ENCODE results near the gene UNC80.

Gene UNC80

GRCh38 chr2:209917154-209917771 is 145.6 kb downstream of the UNC80 start:
- TF ChIP-seq, protein P1, sequence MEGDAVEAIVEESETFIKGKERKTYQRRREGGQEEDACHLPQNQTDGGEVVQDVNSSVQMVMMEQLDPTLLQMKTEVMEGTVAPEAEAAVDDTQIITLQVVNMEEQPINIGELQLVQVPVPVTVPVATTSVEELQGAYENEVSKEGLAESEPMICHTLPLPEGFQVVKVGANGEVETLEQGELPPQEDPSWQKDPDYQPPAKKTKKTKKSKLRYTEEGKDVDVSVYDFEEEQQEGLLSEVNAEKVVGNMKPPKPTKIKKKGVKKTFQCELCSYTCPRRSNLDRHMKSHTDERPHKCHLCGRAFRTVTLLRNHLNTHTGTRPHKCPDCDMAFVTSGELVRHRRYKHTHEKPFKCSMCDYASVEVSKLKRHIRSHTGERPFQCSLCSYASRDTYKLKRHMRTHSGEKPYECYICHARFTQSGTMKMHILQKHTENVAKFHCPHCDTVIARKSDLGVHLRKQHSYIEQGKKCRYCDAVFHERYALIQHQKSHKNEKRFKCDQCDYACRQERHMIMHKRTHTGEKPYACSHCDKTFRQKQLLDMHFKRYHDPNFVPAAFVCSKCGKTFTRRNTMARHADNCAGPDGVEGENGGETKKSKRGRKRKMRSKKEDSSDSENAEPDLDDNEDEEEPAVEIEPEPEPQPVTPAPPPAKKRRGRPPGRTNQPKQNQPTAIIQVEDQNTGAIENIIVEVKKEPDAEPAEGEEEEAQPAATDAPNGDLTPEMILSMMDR (IDR thresholded peaks at IDR 0.05): no peak

GRCh38 chr2:209918251-209918650 is 146.6 kb downstream of the UNC80 start:
- TF ChIP-seq, protein P1 (IDR thresholded peaks at IDR 0.05): no peak

- TF ChIP-seq, protein P1 (IDR thresholded peaks at IDR 0.05): no peak
Observed at GRCh38 chr2:209922116-209922515, 150.5 kb downstream of the UNC80 start.

GRCh38 chr2:209929369-209929768 is 157.7 kb downstream of the UNC80 start:
- TF ChIP-seq, protein P1 (IDR thresholded peaks at IDR 0.05): no peak

GRCh38 chr2:209933499-209934483 is 162.2 kb downstream of the UNC80 start:
- TF ChIP-seq, protein P1 (IDR thresholded peaks at IDR 0.05): peak; percentile 24; the same call in 1 of the 2 replicates

DNA sequence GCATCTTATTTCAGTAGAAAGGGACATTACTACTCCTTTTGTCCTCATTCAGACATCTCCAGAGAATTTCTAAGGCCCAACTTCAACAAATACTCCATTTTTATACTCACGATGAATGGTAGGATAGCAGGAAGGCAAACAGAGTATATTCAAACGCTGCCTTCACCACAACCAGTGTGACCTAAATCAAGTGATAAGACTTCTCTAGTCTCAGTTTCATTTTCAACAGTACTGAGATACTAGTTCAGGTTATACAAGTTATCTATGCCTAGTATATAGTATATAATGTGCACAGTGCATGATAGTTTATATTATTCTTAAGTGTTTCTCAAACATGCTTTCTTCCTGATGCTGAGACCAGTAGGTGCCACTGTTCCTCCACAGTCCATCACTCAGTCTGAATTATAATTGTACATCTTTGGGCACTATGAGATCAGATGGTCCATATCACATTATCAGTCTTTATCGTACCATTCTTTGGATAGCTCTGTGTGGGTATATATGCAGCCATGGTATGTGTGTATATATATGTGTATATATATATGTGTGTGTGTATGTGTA is 164.6 kb downstream of the UNC80 start:
- TF ChIP-seq, protein P1 (IDR thresholded peaks at IDR 0.05): peak; percentile 50; the same call in 1 of the 2 replicates

GRCh38 chr2:209937893-209938292 is 166.3 kb downstream of the UNC80 start:
- TF ChIP-seq, protein P1 (IDR thresholded peaks at IDR 0.05): no peak
